Hepatocyte (in vitro differentiated cells): ENCODE measurements around the gene LFNG.

Source experiments
- EZH2 ChIP-seq: fragments of 200-600 bp; sonication (generic); IDR thresholded peaks from 2 replicates; pipeline ENCODE4 v1.6.1; 2016; ENCODE audit warnings: antibody characterized with exemption, mild to moderate bottlenecking, borderline replicate concordance
- EZH2phosphoT487 ChIP-seq: fragments of 200-600 bp; sonication (generic); IDR thresholded peaks from one replicate; pipeline ENCODE4 v1.6.1; 2018; ENCODE audit warnings: antibody characterized with exemption, mild to moderate bottlenecking, low read depth, moderate library complexity; ENCODE audit not compliant: unreplicated experiment, severe bottlenecking
- TF ChIP-seq, protein P1 (sequence below): fragments of 200-600 bp; sonication (generic); IDR thresholded peaks from 2 replicates; pipeline ENCODE4 v1.5.1; 2016; ENCODE audit warnings: antibody characterized with exemption, mild to moderate bottlenecking; ENCODE audit not compliant: poor library complexity

DNA sequence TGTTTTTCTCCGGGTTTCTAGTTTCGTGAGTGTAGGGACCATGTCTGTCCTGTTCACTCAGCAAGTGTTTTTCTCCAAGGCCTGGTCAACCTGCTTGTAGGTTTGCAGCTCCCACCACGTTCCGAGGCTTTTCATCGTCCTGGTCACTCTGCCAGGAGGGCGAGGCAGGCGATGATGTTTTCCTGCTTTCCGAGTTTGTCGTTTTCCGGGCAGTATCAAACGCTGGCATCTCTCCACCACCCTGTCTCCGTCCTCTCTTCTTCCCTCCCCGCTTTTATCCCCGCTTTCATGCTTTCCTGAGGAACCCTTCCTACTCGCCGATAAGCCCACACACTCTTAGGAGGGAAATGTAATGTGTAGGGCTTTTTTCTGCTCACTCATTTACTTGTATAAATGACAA, 50.4 kb downstream of the LFNG start:
- no peak for TF ChIP-seq EZH2phosphoT487
- TF ChIP-seq, protein P1, sequence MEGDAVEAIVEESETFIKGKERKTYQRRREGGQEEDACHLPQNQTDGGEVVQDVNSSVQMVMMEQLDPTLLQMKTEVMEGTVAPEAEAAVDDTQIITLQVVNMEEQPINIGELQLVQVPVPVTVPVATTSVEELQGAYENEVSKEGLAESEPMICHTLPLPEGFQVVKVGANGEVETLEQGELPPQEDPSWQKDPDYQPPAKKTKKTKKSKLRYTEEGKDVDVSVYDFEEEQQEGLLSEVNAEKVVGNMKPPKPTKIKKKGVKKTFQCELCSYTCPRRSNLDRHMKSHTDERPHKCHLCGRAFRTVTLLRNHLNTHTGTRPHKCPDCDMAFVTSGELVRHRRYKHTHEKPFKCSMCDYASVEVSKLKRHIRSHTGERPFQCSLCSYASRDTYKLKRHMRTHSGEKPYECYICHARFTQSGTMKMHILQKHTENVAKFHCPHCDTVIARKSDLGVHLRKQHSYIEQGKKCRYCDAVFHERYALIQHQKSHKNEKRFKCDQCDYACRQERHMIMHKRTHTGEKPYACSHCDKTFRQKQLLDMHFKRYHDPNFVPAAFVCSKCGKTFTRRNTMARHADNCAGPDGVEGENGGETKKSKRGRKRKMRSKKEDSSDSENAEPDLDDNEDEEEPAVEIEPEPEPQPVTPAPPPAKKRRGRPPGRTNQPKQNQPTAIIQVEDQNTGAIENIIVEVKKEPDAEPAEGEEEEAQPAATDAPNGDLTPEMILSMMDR = no peak
- no peak for TF ChIP-seq EZH2
